ENCODE measurements around the gene SLC22A23.
A peak's percentile ranks its signal among the peaks of the same experiment; 100 is the strongest.

The SLC22A23 gene

GRCh38 chr6:3343089-3343883 lies 113.6 kb downstream of the SLC22A23 start:
- Mint-ChIP-seq H3K27ac (no peak overlapping the region), H3K4me1 (peaks cover 11% of the 10 kb centered on the region), H3K9me3 (no peaks in the 10 kb centered on the region), H3K4me3 (no peak overlapping the region), H3K27me3 (no peaks in the 10 kb centered on the region)
- DNase-seq (no peak), ATAC-seq (no peak)

- DNase-seq, result no peak
- no peaks in the 10 kb centered on the region for H3K9me3 Mint-ChIP-seq
- no peaks in the 10 kb centered on the region for H3K27me3 Mint-ChIP-seq
- H3K4me3 Mint-ChIP-seq, result no peak overlapping the region
- no peak overlapping the region for H3K27ac Mint-ChIP-seq
- peaks cover 24% of the 10 kb centered on the region for H3K4me1 Mint-ChIP-seq
- no peak for ATAC-seq
Measured at GRCh38 chr6:3341467-3341866, 115.4 kb downstream of the SLC22A23 start.

GRCh38 chr6:3340894-3341293 lies 116.0 kb downstream of the SLC22A23 start:
- peaks cover 24% of the 10 kb centered on the region for H3K4me1 Mint-ChIP-seq
- H3K9me3 Mint-ChIP-seq, result no peaks in the 10 kb centered on the region
- no peaks in the 10 kb centered on the region for H3K27me3 Mint-ChIP-seq
- ATAC-seq (no peak), DNase-seq (no peak)
- no peak overlapping the region for H3K27ac Mint-ChIP-seq
- H3K4me3 Mint-ChIP-seq, result no peak overlapping the region

GRCh38 chr6:3340358-3340802 lies 116.5 kb downstream of the SLC22A23 start:
- Mint-ChIP-seq H3K27me3 (no peaks in the 10 kb centered on the region), H3K27ac (peak overlapping the region in 1 of 2 donors; percentile 35), H3K9me3 (no peaks in the 10 kb centered on the region), H3K4me1 (peaks cover 24% of the 10 kb centered on the region), H3K4me3 (no peak overlapping the region)
- ATAC-seq (no peak), DNase-seq (no peak)

GRCh38 chr6:3339811-3340210 lies 117.0 kb downstream of the SLC22A23 start:
- peaks cover 4% of the 10 kb centered on the region for H3K27me3 Mint-ChIP-seq
- H3K9me3 Mint-ChIP-seq, result no peaks in the 10 kb centered on the region
- DNase-seq (no peak), ATAC-seq (no peak)
- H3K27ac Mint-ChIP-seq, result no peak overlapping the region
- H3K4me3 Mint-ChIP-seq, result no peak overlapping the region
- H3K4me1 Mint-ChIP-seq, result peaks cover 25% of the 10 kb centered on the region

GRCh38 chr6:3337521-3338350 lies 119.1 kb downstream of the SLC22A23 start:
- Mint-ChIP-seq H3K4me1 (peaks cover 32% of the 10 kb centered on the region), H3K27me3 (peaks cover 20% of the 10 kb centered on the region), H3K27ac (peak overlapping the region; percentile 70 to 82), H3K9me3 (no peaks in the 10 kb centered on the region), H3K4me3 (peak overlapping the region; percentile 22 to 38)
- DNase-seq (no peak), ATAC-seq (peak; percentile 33)

- Mint-ChIP-seq H3K9me3 (no peaks in the 10 kb centered on the region), H3K4me3 (no peak overlapping the region), H3K4me1 (peaks cover 32% of the 10 kb centered on the region), H3K27me3 (peaks cover 20% of the 10 kb centered on the region), H3K27ac (no peak overlapping the region)
- ATAC-seq, result no peak
- DNase-seq, result no peak
Measured at GRCh38 chr6:3336859-3337515, 119.9 kb downstream of the SLC22A23 start.

GRCh38 chr6:3336066-3336786 lies 120.6 kb downstream of the SLC22A23 start:
- no peak for ATAC-seq
- H3K9me3 Mint-ChIP-seq, result no peaks in the 10 kb centered on the region
- H3K27me3 Mint-ChIP-seq, result peaks cover 20% of the 10 kb centered on the region
- peaks cover 32% of the 10 kb centered on the region for H3K4me1 Mint-ChIP-seq
- H3K4me3 Mint-ChIP-seq, result no peak overlapping the region
- DNase-seq, result no peak
- no peak overlapping the region for H3K27ac Mint-ChIP-seq

GRCh38 chr6:3335169-3335568 lies 121.7 kb downstream of the SLC22A23 start:
- H3K9me3 Mint-ChIP-seq, result no peaks in the 10 kb centered on the region
- peaks cover 20% of the 10 kb centered on the region for H3K27me3 Mint-ChIP-seq
- no peak overlapping the region for H3K4me3 Mint-ChIP-seq
- DNase-seq (no peak), ATAC-seq (no peak)
- H3K27ac Mint-ChIP-seq, result no peak overlapping the region
- peaks cover 32% of the 10 kb centered on the region for H3K4me1 Mint-ChIP-seq

- peaks cover 20% of the 10 kb centered on the region for H3K27me3 Mint-ChIP-seq
Measured at GRCh38 chr6:3334555-3334954, 122.3 kb downstream of the SLC22A23 start.

GRCh38 chr6:3333263-3333662 lies 123.6 kb downstream of the SLC22A23 start:
- H3K27ac Mint-ChIP-seq, result no peak overlapping the region
- no peak overlapping the region for H3K4me3 Mint-ChIP-seq
- ATAC-seq, result no peak

More at GRCh38 chr6:3334555-3334954, 122.3 kb downstream of the SLC22A23 start:
- Mint-ChIP-seq H3K9me3 (no peaks in the 10 kb centered on the region), H3K4me3 (no peak overlapping the region), H3K4me1 (peaks cover 32% of the 10 kb centered on the region), H3K27ac (no peak overlapping the region)
- ATAC-seq, result no peak
- no peak for DNase-seq

GRCh38 chr6:3331971-3332370 lies 124.9 kb downstream of the SLC22A23 start:
- ATAC-seq, result no peak
- Mint-ChIP-seq H3K27me3 (peaks cover 20% of the 10 kb centered on the region), H3K4me3 (no peak overlapping the region), H3K27ac (no peak overlapping the region), H3K4me1 (peaks cover 8% of the 10 kb centered on the region), H3K9me3 (no peaks in the 10 kb centered on the region)
- no peak for DNase-seq

More at GRCh38 chr6:3333263-3333662, 123.6 kb downstream of the SLC22A23 start:
- peaks cover 20% of the 10 kb centered on the region for H3K4me1 Mint-ChIP-seq
- no peak for DNase-seq
- H3K9me3 Mint-ChIP-seq, result no peaks in the 10 kb centered on the region
- peaks cover 20% of the 10 kb centered on the region for H3K27me3 Mint-ChIP-seq

GRCh38 chr6:3331494-3331893 lies 125.4 kb downstream of the SLC22A23 start:
- Mint-ChIP-seq H3K4me3 (no peak overlapping the region), H3K9me3 (no peaks in the 10 kb centered on the region), H3K27me3 (peaks cover 20% of the 10 kb centered on the region), H3K4me1 (peaks cover 8% of the 10 kb centered on the region), H3K27ac (no peak overlapping the region)
- ATAC-seq (no peak), DNase-seq (no peak)

GRCh38 chr6:3330199-3330598 lies 126.7 kb downstream of the SLC22A23 start:
- Mint-ChIP-seq H3K27ac (no peak overlapping the region), H3K9me3 (no peaks in the 10 kb centered on the region), H3K4me1 (peaks cover 10% of the 10 kb centered on the region), H3K4me3 (no peak overlapping the region), H3K27me3 (peaks cover 20% of the 10 kb centered on the region)
- DNase-seq, result no peak
- no peak for ATAC-seq

- DNase-seq (no peak), ATAC-seq (no peak)
- Mint-ChIP-seq H3K27me3 (peaks cover 19% of the 10 kb centered on the region), H3K9me3 (no peaks in the 10 kb centered on the region), H3K4me3 (no peak overlapping the region), H3K4me1 (peaks cover 13% of the 10 kb centered on the region), H3K27ac (no peak overlapping the region)
Measured at GRCh38 chr6:3329393-3330051, 127.3 kb downstream of the SLC22A23 start.
